Sigmoid colon (tissue), 7 donors: ENCODE data around the gene ADGRV1. TPM values are rescaled to one million over a fixed set of nuclear protein-coding genes. Genes with fewer than 3 reads are reported as not detected.

Experiments used
- DNase-seq: peaks from one replicate; pipeline ENCODE4 v3.0.0-alpha.2; 2019
- H3K27ac ChIP-seq, 4 donors: fragments of 200-600 bp; sonication (generic); one replicate each; pipeline ENCODE4 v1.5.1; 2016 to 2019; ENCODE audit warnings: mild to moderate bottlenecking in 1 of 4
- H3K27me3 ChIP-seq, 3 donors: fragments of 200-600 bp; sonication (generic); one replicate each; pipeline ENCODE4 v1.5.1; 2019; ENCODE audit warnings: mild to moderate bottlenecking in 1 of 3
- H3K36me3 ChIP-seq, 4 donors: fragments of 200-600 bp; sonication (generic); one replicate each; pipeline ENCODE4 v1.5.1; 2016 to 2019
- H3K4me1 ChIP-seq, 4 donors: fragments of 200-600 bp; sonication (generic); one replicate each; pipeline ENCODE4 v1.5.1; 2017 to 2019
- H3K4me3 ChIP-seq, 4 donors: fragments of 200-600 bp; sonication (generic); one replicate each; pipeline ENCODE4 v1.5.1; 2017 to 2019; ENCODE audit warnings: mild to moderate bottlenecking in 2 of 4, moderate library complexity in 1 of 4
- H3K9me3 ChIP-seq, 4 donors: fragments of 200-600 bp in 3 of 4; sonication (generic) in 3 of 4; one replicate each; pipeline versions ENCODE4 v1.5.1 to v1.6.1; 2013 to 2019
- EP300 ChIP-seq, 4 donors: sonication (generic); formaldehyde crosslinking; IDR thresholded peaks; one replicate each; pipeline ENCODE4 v1.6.1; 2017; ENCODE audit warnings: antibody characterized with exemption in 4 of 4
- POLR2A ChIP-seq, 2 donors: fragments of 450-650 bp; IDR thresholded peaks; one replicate each; pipeline ENCODE4 v1.6.1; 2016; ENCODE audit warnings: antibody characterized with exemption in 2 of 2, mild to moderate bottlenecking in 2 of 2, moderate library complexity in 2 of 2
- POLR2AphosphoS5 ChIP-seq, 4 donors: sonication (generic); formaldehyde crosslinking; IDR thresholded peaks; one replicate each; pipeline ENCODE4 v1.6.1; 2017; ENCODE audit warnings: antibody characterized with exemption in 4 of 4
- WGBS, 2 donors: extraction: QIAGEN DNeasy Blood & Tissue Kit; methylation state at CpG; one replicate each; pipeline ENCODE4 v1.1.7; 2013; 5-methylcytosine and 5-hydroxymethylcytosine counted together
- intact Hi-C: fragments of 100-400 bp; cut with DNase I; formaldehyde crosslinking; loops from one replicate; pipeline ENCODE4 v1.15.1; 2023
- polyA plus RNA-seq, 3 donors: library from polyadenylated mRNA; stranded (reverse); fragments of 200-250 nt; gene quantifications; one replicate each; pipeline ENCODE4 v1.2.3, GENCODE V29; 2013
- total RNA-seq, 4 donors: library from RNA; depleted of rRNA; stranded (reverse); fragments of >200 nt; gene quantifications; one replicate each; pipeline ENCODE4 v1.1.0, GENCODE V29; 2016
- TF ChIP-seq, protein P1 (sequence below), 4 experiments: fragments of 450-650 bp in 3 of 4; fragments of 200-600 bp in 1 of 4; IDR thresholded peaks; one replicate each; pipeline ENCODE4 v1.5.1; 2016 to 2019; ENCODE audit warnings: antibody characterized with exemption in 4 of 4, mild to moderate bottlenecking in 3 of 4, moderate library complexity in 2 of 4
- donor health status: healthy with polysubstance abuse.
- donor health status: Bipolar disorder and iron deficiency.
- donor health status: healthy.

Gene ADGRV1, protein sequence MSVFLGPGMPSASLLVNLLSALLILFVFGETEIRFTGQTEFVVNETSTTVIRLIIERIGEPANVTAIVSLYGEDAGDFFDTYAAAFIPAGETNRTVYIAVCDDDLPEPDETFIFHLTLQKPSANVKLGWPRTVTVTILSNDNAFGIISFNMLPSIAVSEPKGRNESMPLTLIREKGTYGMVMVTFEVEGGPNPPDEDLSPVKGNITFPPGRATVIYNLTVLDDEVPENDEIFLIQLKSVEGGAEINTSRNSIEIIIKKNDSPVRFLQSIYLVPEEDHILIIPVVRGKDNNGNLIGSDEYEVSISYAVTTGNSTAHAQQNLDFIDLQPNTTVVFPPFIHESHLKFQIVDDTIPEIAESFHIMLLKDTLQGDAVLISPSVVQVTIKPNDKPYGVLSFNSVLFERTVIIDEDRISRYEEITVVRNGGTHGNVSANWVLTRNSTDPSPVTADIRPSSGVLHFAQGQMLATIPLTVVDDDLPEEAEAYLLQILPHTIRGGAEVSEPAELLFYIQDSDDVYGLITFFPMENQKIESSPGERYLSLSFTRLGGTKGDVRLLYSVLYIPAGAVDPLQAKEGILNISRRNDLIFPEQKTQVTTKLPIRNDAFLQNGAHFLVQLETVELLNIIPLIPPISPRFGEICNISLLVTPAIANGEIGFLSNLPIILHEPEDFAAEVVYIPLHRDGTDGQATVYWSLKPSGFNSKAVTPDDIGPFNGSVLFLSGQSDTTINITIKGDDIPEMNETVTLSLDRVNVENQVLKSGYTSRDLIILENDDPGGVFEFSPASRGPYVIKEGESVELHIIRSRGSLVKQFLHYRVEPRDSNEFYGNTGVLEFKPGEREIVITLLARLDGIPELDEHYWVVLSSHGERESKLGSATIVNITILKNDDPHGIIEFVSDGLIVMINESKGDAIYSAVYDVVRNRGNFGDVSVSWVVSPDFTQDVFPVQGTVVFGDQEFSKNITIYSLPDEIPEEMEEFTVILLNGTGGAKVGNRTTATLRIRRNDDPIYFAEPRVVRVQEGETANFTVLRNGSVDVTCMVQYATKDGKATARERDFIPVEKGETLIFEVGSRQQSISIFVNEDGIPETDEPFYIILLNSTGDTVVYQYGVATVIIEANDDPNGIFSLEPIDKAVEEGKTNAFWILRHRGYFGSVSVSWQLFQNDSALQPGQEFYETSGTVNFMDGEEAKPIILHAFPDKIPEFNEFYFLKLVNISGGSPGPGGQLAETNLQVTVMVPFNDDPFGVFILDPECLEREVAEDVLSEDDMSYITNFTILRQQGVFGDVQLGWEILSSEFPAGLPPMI (N-terminal part only)
- total RNA-seq = 1 to 10 TPM in 1 of 4 donors, under 1 TPM in 3; 0.54 to 1.1 (median 0.74) TPM
- polyA plus RNA-seq = 1 to 10 TPM in 1 of 3 donors, under 1 TPM in 1, not detected in 1; 0.60 to 2.1 TPM

- TF ChIP-seq, protein P1, sequence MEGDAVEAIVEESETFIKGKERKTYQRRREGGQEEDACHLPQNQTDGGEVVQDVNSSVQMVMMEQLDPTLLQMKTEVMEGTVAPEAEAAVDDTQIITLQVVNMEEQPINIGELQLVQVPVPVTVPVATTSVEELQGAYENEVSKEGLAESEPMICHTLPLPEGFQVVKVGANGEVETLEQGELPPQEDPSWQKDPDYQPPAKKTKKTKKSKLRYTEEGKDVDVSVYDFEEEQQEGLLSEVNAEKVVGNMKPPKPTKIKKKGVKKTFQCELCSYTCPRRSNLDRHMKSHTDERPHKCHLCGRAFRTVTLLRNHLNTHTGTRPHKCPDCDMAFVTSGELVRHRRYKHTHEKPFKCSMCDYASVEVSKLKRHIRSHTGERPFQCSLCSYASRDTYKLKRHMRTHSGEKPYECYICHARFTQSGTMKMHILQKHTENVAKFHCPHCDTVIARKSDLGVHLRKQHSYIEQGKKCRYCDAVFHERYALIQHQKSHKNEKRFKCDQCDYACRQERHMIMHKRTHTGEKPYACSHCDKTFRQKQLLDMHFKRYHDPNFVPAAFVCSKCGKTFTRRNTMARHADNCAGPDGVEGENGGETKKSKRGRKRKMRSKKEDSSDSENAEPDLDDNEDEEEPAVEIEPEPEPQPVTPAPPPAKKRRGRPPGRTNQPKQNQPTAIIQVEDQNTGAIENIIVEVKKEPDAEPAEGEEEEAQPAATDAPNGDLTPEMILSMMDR (IDR thresholded peaks at IDR 0.05) = no peak
- no peak for TF ChIP-seq EP300 (IDR thresholded peaks at IDR 0.05)
- no peak for TF ChIP-seq POLR2AphosphoS5 (IDR thresholded peaks at IDR 0.05)
- TF ChIP-seq POLR2A (IDR thresholded peaks at IDR 0.05) = no peak
- no peaks in the 10 kb centered on the region for H3K9me3 ChIP-seq
- intact Hi-C loops = no loop called here
- WGBS, 2 donors = 1% methylated on average over 60 of the region's 60 CpGs
- no peaks in the 10 kb centered on the region for H3K36me3 ChIP-seq
- H3K4me3 ChIP-seq = peak within 1 kb of the TSS in 3 of 4 donors; percentile 25 to 38 (median 37)
- DNase-seq = no peak
- H3K27me3 ChIP-seq = peaks cover 16 to 52% (median 17%) of the 10 kb centered on the region in 3 donors
- peaks cover 0 to 12% (median 11%) of the 10 kb centered on the region in 4 donors for H3K4me1 ChIP-seq
- no peak within 1 kb of the TSS for H3K27ac ChIP-seq
Observed at GRCh38 chr5:90558344-90559192, at the start of gene ADGRV1. Gene ADGRV1 (plus strand): TSS chr5:90558797. CDS start chr5:90558896, 99 bp downstream.

DNA sequence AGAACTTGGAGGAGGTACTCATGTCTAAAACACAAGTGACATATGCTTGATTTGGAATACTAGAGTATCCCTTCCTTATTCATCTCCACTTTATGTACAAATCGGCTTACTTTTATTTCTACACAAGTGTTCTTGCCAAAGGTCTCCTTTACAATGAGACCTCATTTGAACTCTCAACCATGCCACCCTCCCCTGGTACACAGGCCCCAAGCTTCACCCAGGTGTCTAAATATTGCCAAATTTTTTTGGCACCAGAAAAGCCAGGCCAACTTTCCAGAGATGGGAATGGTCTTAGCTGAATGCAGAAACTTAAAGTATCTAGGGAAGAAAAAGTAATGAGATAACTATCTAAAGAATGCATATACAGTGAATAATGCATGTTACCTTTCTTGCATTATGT is 48.2 kb upstream of the ADGRV1 start:
- Histone ChIP-seq H3K27me3 (no peaks in the 10 kb centered on the region), H3K36me3 (no peaks in the 10 kb centered on the region), H3K9me3 (no peaks in the 10 kb centered on the region), H3K4me3 (no peak overlapping the region), H3K4me1 (no peaks in the 10 kb centered on the region), H3K27ac (no peak overlapping the region)
- intact Hi-C loops = no loop called here
- TF ChIP-seq POLR2A (IDR thresholded peaks at IDR 0.05) (no peak), EP300 (IDR thresholded peaks at IDR 0.05) (no peak), POLR2AphosphoS5 (IDR thresholded peaks at IDR 0.05) (no peak)
- TF ChIP-seq, protein P1 (IDR thresholded peaks at IDR 0.05) = no peak
- DNase-seq = no peak
- 80 to 92% methylated on average over 1 of the region's 1 CpG for WGBS, 2 donors

- DNase-seq = no peak
- no peaks in the 10 kb centered on the region for H3K27me3 ChIP-seq
- intact Hi-C loops = no loop called here
- WGBS, 2 donors = 73 to 85% methylated on average over 3 of the region's 3 CpGs
- H3K36me3 ChIP-seq = peaks cover 0 to 18% (median 2%) of the 10 kb centered on the region in 4 donors
- no peak for TF ChIP-seq POLR2AphosphoS5 (IDR thresholded peaks at IDR 0.05)
- no peak overlapping the region for H3K4me3 ChIP-seq
- H3K4me1 ChIP-seq = no peaks in the 10 kb centered on the region
- H3K27ac ChIP-seq = no peak overlapping the region
- H3K9me3 ChIP-seq = no peaks in the 10 kb centered on the region
Observed at GRCh38 chr5:90514520-90514919, 44.1 kb upstream of the ADGRV1 start.

- Histone ChIP-seq H3K27ac (no peak overlapping the region), H3K4me3 (no peak overlapping the region), H3K27me3 (no peaks in the 10 kb centered on the region), H3K9me3 (no peaks in the 10 kb centered on the region), H3K36me3 (peaks cover 4 to 58% (median 6%) of the 10 kb centered on the region in 4 donors), H3K4me1 (no peaks in the 10 kb centered on the region)
- intact Hi-C loops = no loop called here
- DNase-seq = no peak
- no peak for TF ChIP-seq POLR2AphosphoS5 (IDR thresholded peaks at IDR 0.05)
- TF ChIP-seq POLR2A (IDR thresholded peaks at IDR 0.05) = no peak
- TF ChIP-seq, protein P1 (IDR thresholded peaks at IDR 0.05) = no peak
- no peak for TF ChIP-seq EP300 (IDR thresholded peaks at IDR 0.05)
Observed at GRCh38 chr5:90518661-90519060, 39.9 kb upstream of the ADGRV1 start.
